ENCODE data around the gene HIF3A. TPM values are rescaled to one million over a fixed set of nuclear protein-coding genes. Genes with fewer than 3 reads are reported as not detected.

HIF3A gene
- total RNA-seq, 1 donor from 2014 or later = 175 TPM

DNA sequence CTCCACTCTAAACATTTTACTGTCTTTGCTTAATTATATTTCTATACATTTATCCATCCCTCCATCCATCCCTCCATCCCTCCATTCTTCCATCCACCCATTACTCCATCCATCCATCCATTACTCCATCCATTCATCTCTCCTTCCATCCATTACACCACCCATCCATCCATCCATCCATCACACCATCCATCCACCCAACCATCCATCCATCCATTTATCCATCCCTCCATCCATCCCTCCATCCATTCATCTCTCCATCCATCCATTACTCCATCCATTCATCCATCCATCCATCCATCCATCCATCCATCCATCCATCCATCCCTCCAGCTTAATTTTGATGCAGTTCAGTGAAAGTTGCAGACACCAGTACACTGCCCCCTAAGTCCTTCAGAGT, 5.0 kb upstream of the HIF3A start:
- DNase-seq (ENCODE audit: low spot score in 2 of 2, unreplicated experiment in 2 of 2) = no peak
- H3K27me3 Mint-ChIP-seq (ENCODE audit: low read depth) = peaks cover 3% of the 10 kb centered on the region
- peaks cover 7% of the 10 kb centered on the region for H3K4me1 Mint-ChIP-seq
- TF ChIP-seq, protein P1, sequence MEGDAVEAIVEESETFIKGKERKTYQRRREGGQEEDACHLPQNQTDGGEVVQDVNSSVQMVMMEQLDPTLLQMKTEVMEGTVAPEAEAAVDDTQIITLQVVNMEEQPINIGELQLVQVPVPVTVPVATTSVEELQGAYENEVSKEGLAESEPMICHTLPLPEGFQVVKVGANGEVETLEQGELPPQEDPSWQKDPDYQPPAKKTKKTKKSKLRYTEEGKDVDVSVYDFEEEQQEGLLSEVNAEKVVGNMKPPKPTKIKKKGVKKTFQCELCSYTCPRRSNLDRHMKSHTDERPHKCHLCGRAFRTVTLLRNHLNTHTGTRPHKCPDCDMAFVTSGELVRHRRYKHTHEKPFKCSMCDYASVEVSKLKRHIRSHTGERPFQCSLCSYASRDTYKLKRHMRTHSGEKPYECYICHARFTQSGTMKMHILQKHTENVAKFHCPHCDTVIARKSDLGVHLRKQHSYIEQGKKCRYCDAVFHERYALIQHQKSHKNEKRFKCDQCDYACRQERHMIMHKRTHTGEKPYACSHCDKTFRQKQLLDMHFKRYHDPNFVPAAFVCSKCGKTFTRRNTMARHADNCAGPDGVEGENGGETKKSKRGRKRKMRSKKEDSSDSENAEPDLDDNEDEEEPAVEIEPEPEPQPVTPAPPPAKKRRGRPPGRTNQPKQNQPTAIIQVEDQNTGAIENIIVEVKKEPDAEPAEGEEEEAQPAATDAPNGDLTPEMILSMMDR (IDR thresholded peaks at IDR 0.05; ENCODE audit: unreplicated experiment) = no peak
- no peak overlapping the region for H3K27ac Mint-ChIP-seq
- no peaks in the 10 kb centered on the region for H3K36me3 Mint-ChIP-seq
- no peak overlapping the region for H3K4me3 Mint-ChIP-seq
- no peaks in the 10 kb centered on the region for H3K9me3 Mint-ChIP-seq

DNA sequence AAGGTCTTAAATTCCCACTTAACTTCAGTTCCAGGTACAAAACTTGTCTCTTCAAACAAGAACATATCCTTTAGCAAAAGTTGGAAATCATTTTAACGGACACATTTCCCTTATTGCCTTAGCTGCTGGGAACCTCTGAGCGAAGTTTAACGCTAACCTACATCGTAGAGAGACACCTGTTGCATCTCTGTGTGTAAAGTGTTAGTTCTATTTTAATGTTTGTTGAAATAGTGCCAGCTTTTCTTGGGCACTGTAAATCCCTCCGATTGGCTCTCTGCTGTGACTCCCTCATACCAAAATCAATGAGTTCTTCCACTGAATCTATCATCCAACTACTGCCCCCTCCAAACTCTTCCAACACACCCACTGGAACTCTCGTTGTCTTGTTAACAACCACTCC, 2.3 kb upstream of the HIF3A start:
- Mint-ChIP-seq H3K9me3 (no peaks in the 10 kb centered on the region), H3K4me3 (no peak overlapping the region), H3K36me3 (no peaks in the 10 kb centered on the region), H3K27me3 (ENCODE audit: low read depth) (peaks cover 3% of the 10 kb centered on the region), H3K27ac (no peak overlapping the region), H3K4me1 (peaks cover 26% of the 10 kb centered on the region)
- no peak for DNase-seq (ENCODE audit: low spot score in 2 of 2, unreplicated experiment in 2 of 2)
- TF ChIP-seq, protein P1 (IDR thresholded peaks at IDR 0.05; ENCODE audit: unreplicated experiment) = no peak

DNA sequence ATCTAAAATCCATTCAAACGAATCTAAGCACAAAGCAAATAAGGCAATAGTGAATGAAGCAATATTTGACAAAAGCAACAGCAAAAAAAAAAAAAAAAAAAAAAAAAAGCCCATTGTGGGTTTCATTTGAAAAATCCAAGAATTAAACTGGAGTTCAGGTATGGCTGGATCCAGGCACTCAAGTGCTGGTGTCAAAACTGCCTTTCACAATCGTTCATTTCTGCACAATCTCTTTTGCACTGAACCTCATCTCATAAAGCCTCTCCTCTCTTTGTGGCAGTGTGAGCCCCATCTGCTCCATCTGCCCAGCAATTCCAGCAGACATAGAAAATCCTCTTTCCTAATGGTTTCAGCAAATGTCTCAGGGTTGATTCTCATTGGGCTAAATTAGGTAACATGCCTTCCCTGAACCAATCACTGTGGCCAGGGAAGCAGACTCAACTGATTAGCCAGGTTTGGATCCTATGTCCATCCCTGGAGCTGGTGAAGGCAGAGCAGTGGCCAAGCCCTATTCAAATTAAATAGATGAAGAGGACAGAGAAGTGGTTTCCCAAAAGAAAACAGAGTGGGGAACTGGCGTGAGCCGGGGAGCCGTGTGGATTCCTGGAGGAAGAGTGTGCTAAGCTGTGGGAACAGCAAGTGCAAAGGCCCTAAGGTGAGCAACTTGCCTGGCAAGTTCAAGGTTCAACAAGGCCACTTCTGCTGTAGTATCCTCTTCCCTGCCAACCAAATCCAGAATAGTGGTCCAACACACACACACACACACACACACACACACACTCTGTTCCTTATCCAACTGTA, 1.2 kb upstream of the HIF3A start:
- TF ChIP-seq, protein P1 (IDR thresholded peaks at IDR 0.05; ENCODE audit: unreplicated experiment) = no peak
- no peak overlapping the region for H3K27ac Mint-ChIP-seq
- peaks cover 37% of the 10 kb centered on the region for H3K4me1 Mint-ChIP-seq
- no peaks in the 10 kb centered on the region for H3K36me3 Mint-ChIP-seq
- peaks cover 3% of the 10 kb centered on the region for H3K27me3 Mint-ChIP-seq (ENCODE audit: low read depth)
- H3K9me3 Mint-ChIP-seq = no peaks in the 10 kb centered on the region
- no peak for DNase-seq (ENCODE audit: low spot score in 2 of 2, unreplicated experiment in 2 of 2)
- peak overlapping the region; percentile 40 for H3K4me3 Mint-ChIP-seq

DNA sequence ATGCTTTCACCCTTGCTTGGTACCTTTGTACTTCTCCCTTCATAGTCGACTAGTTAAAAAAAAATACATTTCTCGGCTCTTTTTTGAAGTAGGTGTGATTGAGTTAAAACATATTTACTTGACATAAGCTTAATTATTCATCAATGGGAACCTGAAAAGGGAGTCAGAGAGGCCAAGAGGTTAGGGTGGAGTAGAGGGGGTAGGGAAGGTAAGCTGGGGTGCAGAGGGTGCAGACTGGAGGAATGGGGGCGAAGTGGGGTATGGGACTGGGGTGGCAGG, 701 bp upstream of the HIF3A start:
- Mint-ChIP-seq H3K27me3 (ENCODE audit: low read depth) (peaks cover 3% of the 10 kb centered on the region), H3K4me3 (peak overlapping the region; percentile 46), H3K36me3 (no peaks in the 10 kb centered on the region), H3K4me1 (peaks cover 41% of the 10 kb centered on the region), H3K9me3 (no peaks in the 10 kb centered on the region), H3K27ac (no peak overlapping the region)
- TF ChIP-seq, protein P1 (IDR thresholded peaks at IDR 0.05; ENCODE audit: unreplicated experiment) = no peak
- no peak for DNase-seq (ENCODE audit: low spot score in 2 of 2, unreplicated experiment in 2 of 2)

DNA sequence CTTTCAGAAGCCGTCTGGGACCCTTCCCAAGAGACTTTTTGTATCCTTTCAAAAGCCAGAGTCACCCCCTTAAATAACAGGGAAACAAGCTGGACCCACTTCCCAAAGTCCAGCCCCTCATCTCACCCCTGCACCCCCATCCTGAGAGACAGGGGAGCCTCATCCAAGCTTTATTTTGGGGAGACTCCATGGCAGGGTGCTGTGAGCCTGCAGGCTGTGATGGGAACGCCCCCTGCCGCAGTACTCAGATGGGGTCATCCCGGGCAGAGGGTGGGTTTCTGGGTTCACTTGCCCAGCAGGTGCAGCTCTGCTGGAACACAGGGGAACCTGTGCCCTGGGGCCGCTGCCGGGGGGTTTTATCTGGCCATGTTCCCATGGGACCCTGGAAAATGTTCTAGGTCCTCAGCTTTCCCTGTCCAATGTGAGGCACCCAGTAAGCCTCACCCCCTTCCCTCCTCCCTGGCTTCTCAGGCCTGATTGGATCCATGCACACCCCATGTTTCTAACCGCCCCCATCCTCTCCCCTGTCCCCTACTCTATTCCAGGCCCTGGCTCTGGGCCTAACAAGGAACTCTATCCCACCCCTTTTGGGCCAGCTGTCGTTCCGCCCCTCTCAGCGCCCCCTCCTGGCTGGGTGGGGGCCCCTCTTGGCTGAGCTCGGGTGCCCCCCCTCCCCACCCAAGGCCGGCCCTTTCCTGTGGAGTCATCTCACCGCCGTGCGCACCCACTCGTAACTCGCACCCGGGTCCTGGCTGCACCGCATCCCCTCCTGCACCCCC, 1.0 kb downstream of the HIF3A start:
- Mint-ChIP-seq H3K4me3 (peak overlapping the region; percentile 83), H3K9me3 (no peaks in the 10 kb centered on the region), H3K4me1 (peaks cover 49% of the 10 kb centered on the region), H3K36me3 (no peaks in the 10 kb centered on the region), H3K27ac (peak overlapping the region; percentile 93), H3K27me3 (ENCODE audit: low read depth) (peaks cover 3% of the 10 kb centered on the region)
- no peak for DNase-seq (ENCODE audit: low spot score in 2 of 2, unreplicated experiment in 2 of 2)
- TF ChIP-seq, protein P1 (IDR thresholded peaks at IDR 0.05; ENCODE audit: unreplicated experiment) = no peak
